DOHH2 (cell line): ENCODE data around the gene MTFR1L.

Experiments
- H3F3A ChIP-seq: fragments of 200-600 bp; sonication (generic), shearing (Covaris generic); 2 replicates; pipeline ENCODE4 v1.6.0; 2016; ENCODE audit warnings: antibody characterized with exemption, mild to moderate bottlenecking; ENCODE audit not compliant: control insufficient read depth, insufficient read depth
- H3K27ac ChIP-seq: fragments of 200-600 bp; sonication (generic); 2 replicates; pipeline ENCODE4 v1.5.1; 2014; ENCODE audit warnings: low read depth, mild to moderate bottlenecking, low read length, moderate library complexity
- H3K27me3 ChIP-seq: fragments of 200-600 bp; sonication (generic); 2 replicates; pipeline ENCODE4 v1.6.1; 2014; ENCODE audit warnings: mild to moderate bottlenecking, low read length, mixed read lengths; ENCODE audit not compliant: control insufficient read depth
- H3K36me3 ChIP-seq: fragments of 200-600 bp; sonication (generic); 2 replicates; pipeline ENCODE4 v1.6.1; 2014; ENCODE audit warnings: mild to moderate bottlenecking, low read length, moderate library complexity, mixed read lengths; ENCODE audit not compliant: control insufficient read depth
- H3K4me1 ChIP-seq: fragments of 200-600 bp; sonication (generic); 2 replicates; pipeline ENCODE4 v1.6.1; 2014; ENCODE audit warnings: mild to moderate bottlenecking, low read length, mixed read lengths; ENCODE audit not compliant: control insufficient read depth
- H3K4me2 ChIP-seq: fragments of 200-600 bp; sonication (generic); 2 replicates; pipeline ENCODE4 v1.6.0; 2014; ENCODE audit warnings: mild to moderate bottlenecking, low read length, moderate library complexity
- H3K4me3 ChIP-seq: fragments of 200-600 bp; sonication (generic); 2 replicates; pipeline ENCODE4 v1.5.1; 2014; ENCODE audit warnings: mild to moderate bottlenecking, low read length, mixed read lengths
- H3K79me2 ChIP-seq: fragments of 200-600 bp; sonication (generic); 2 replicates; pipeline ENCODE4 v1.6.1; 2014; ENCODE audit warnings: mild to moderate bottlenecking, low read length, mixed read lengths; ENCODE audit not compliant: control insufficient read depth
- H3K9me2 ChIP-seq: fragments of 200-600 bp; sonication (generic); replicated peaks from 2 replicates; pipeline ENCODE4 v1.6.1; 2014; ENCODE audit warnings: mild to moderate bottlenecking, low read length, mixed read lengths; ENCODE audit not compliant: control insufficient read depth
- H3K9me3 ChIP-seq: fragments of 200-600 bp; sonication (generic); 2 replicates; pipeline ENCODE4 v1.6.1; 2014; ENCODE audit warnings: antibody characterized with exemption, low read length, mixed read lengths; ENCODE audit not compliant: control insufficient read depth, insufficient read depth
- H4K20me1 ChIP-seq: fragments of 200-600 bp; sonication (generic); 2 replicates; pipeline ENCODE4 v1.6.0; 2014; ENCODE audit warnings: low read depth, mild to moderate bottlenecking, antibody characterized with exemption, low read length, moderate library complexity; ENCODE audit not compliant: control insufficient read depth, insufficient read depth
- CTCF ChIP-seq: fragments of 200-600 bp; sonication (generic); IDR thresholded peaks from one replicate; pipeline ENCODE4 v1.5.1; 2014; ENCODE audit warnings: antibody characterized with exemption, mild to moderate bottlenecking, low read depth, low read length; ENCODE audit not compliant: poor library complexity, severe bottlenecking
- EZH2phosphoT487 ChIP-seq: fragments of 200-600 bp; sonication (generic); IDR thresholded peaks from 2 replicates; pipeline ENCODE4 v1.6.1; 2017; ENCODE audit warnings: borderline replicate concordance, mild to moderate bottlenecking, antibody characterized with exemption, low read length, moderate library complexity, mixed read lengths

The MTFR1L gene

GRCh38 chr1:25813734-25814471 lies 5.9 kb upstream of the MTFR1L start:
- Histone ChIP-seq H3K36me3 (no peaks in the 10 kb centered on the region), H3K4me2 (no peak overlapping the region)
- no peak for TF ChIP-seq EZH2phosphoT487
- TF ChIP-seq CTCF, result peak; percentile 13

GRCh38 chr1:25814549-25815087 lies 5.1 kb upstream of the MTFR1L start:
- Histone ChIP-seq H3F3A (no peaks in the 10 kb centered on the region), H3K27ac (no peak overlapping the region), H3K79me2 (no peaks in the 10 kb centered on the region), H3K36me3 (no peaks in the 10 kb centered on the region), H3K4me1 (peaks cover 30% of the 10 kb centered on the region), H3K9me2 (no peaks in the 10 kb centered on the region), H4K20me1 (no peaks in the 10 kb centered on the region), H3K27me3 (no peaks in the 10 kb centered on the region), H3K4me2 (no peak overlapping the region), H3K9me3 (no peaks in the 10 kb centered on the region), H3K4me3 (no peak overlapping the region)
- TF ChIP-seq EZH2phosphoT487 (no peak), CTCF (no peak)

More at GRCh38 chr1:25813734-25814471, 5.9 kb upstream of the MTFR1L start:
- no peaks in the 10 kb centered on the region for H3F3A ChIP-seq
- H3K27ac ChIP-seq, result no peak overlapping the region
- H3K79me2 ChIP-seq, result no peaks in the 10 kb centered on the region
- H3K4me1 ChIP-seq, result peaks cover 30% of the 10 kb centered on the region
- H3K27me3 ChIP-seq, result no peaks in the 10 kb centered on the region
- H3K9me3 ChIP-seq, result no peaks in the 10 kb centered on the region
- no peak overlapping the region for H3K4me3 ChIP-seq
- H3K9me2 ChIP-seq, result no peaks in the 10 kb centered on the region
- H4K20me1 ChIP-seq, result no peaks in the 10 kb centered on the region

GRCh38 chr1:25815208-25816111 lies 4.3 kb upstream of the MTFR1L start:
- H3K4me2 ChIP-seq, result no peak overlapping the region
- H3K4me1 ChIP-seq, result peaks cover 21% of the 10 kb centered on the region
- H3K36me3 ChIP-seq, result no peaks in the 10 kb centered on the region; the same call in 1 of the 2 replicates
- H3K79me2 ChIP-seq, result peaks cover 3% of the 10 kb centered on the region
- no peaks in the 10 kb centered on the region for H3K9me3 ChIP-seq
- H4K20me1 ChIP-seq, result no peaks in the 10 kb centered on the region
- no peaks in the 10 kb centered on the region for H3K27me3 ChIP-seq
- no peak for TF ChIP-seq CTCF
- no peak for TF ChIP-seq EZH2phosphoT487
- no peaks in the 10 kb centered on the region for H3K9me2 ChIP-seq
- H3K4me3 ChIP-seq, result no peak overlapping the region
- H3K27ac ChIP-seq, result no peak overlapping the region
- H3F3A ChIP-seq, result no peaks in the 10 kb centered on the region; the same call in 1 of the 2 replicates
